GM12872 (cell line): ENCODE results near the gene HDLBP.

Experiments
- CTCF ChIP-seq: IDR thresholded peaks from 3 replicates; pipeline ENCODE4 v1.5.1; 2011; ENCODE audit warnings: low read depth, mild to moderate bottlenecking, low read length, moderate library complexity; ENCODE audit not compliant: insufficient read depth

Gene HDLBP

GRCh38 chr2:241350530-241350877 lies 35.0 kb upstream of the HDLBP start:
- no peak for TF ChIP-seq CTCF

- no peak for TF ChIP-seq CTCF
These were observed 34.5 kb upstream of the HDLBP start for GRCh38 chr2:241349941-241350340.

- TF ChIP-seq CTCF, result no peak
These were observed 29.6 kb upstream of the HDLBP start for GRCh38 chr2:241344925-241345651.

GRCh38 chr2:241340631-241341163 lies 25.2 kb upstream of the HDLBP start:
- TF ChIP-seq CTCF, result no peak

- no peak for TF ChIP-seq CTCF
These were observed 24.6 kb upstream of the HDLBP start for GRCh38 chr2:241339839-241340630.

- TF ChIP-seq CTCF, result no peak
These were observed 19.3 kb upstream of the HDLBP start for GRCh38 chr2:241334813-241335212.

- TF ChIP-seq CTCF, result no peak
These were observed 15.1 kb upstream of the HDLBP start for GRCh38 chr2:241330616-241330981.
